GM19240 (cell line): ENCODE measurements around the gene TRIM2.

Experiments
- DNase-seq: peaks from one replicate; pipeline ENCODE4 v3.0.0; 2011; ENCODE audit warnings: low spot score; ENCODE audit not compliant: insufficient read length

Gene TRIM2

DNA sequence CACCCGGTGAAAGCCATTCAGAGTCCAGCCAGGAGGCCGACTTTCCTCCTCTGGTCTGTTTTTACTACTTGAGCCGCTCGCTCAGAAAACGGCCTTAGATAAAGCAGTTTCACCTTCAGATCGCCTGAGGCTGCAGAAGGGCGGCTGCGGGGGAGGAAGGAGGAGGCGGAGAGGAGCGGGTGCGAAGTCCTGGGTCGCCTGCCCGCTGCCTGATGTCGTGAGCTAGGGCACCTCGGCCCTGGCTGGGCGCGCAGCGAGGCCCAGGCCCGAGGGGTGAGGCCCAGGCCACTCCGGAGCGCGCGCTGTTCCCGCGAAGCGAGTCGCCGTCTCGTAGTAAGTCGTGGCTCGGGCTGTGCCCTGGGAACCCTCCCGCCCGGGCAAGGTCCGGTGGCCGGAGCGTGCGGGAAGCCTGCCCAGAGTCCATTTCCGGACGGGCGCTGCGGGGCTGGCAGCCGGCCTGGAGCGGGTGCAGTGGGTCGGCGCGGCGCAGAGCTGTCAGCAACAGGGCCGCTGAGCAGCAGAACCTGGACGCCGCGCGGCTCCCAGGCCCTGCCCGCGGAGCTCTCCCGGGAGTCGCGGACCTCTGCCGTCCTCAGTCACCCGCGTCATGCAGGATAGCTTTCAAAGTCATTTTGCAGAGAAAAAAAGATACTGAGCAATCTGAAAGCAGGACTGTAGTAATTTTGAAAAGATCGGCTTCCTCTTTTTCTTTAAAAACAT lies 18.6 kb downstream of the TRIM2 start:
- peak; percentile 15 for DNase-seq

DNA sequence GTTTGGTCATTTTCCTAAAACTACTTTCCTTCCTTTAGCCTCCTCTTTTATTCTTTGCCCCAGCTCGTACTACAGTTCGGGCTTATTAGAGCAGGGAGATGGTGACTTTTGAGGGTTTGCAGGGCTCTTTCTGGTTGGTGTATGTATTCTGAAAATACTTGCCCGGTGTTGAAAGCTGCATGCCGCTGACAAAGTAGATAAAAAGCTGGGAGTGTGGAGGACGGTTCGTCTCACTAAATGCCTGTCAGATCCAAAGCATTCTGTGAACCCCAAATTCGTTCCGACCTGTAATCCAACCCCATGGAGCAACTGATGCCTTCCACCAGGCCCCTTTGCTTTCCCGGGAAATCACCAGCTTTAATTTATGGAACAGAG lies 19.2 kb downstream of the TRIM2 start:
- no peak for DNase-seq

DNA sequence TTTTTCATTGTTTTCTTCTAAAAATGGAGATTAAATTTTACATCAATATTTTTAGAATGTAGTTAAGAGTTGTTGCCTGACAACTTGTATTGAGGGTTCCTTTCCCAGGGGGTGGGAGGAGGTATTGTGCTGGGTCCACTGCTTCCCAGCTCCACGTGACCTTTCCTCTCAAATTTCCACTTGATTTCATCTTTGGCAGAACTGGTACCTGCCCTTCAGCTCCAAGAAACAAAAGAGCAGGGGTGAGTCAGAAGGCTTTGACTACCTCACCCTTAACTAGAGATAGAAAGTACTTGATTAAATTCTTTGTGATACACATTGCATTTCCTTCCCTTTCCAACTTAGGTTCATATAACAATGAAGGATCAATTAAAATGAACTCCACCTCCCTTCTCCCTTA lies 19.7 kb downstream of the TRIM2 start:
- no peak for DNase-seq

DNA sequence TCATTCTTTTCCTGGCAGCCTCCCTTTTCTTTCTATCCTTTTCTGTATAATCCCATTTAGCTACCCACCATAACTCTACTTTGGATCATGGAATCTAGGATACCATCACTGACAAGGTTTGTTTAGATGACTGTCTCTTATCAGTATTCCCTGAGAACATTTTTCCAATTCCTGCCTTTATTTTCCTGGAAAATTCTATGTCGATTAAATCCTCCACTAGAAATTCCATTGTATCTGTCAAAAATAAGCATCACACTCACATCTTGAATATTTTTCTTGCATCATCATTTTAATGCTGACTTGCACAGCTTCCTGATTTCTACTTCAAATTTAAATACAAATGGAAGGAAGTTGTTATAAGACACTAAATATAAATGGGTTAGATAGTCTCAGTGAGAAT lies 20.2 kb downstream of the TRIM2 start:
- DNase-seq, result no peak

DNA sequence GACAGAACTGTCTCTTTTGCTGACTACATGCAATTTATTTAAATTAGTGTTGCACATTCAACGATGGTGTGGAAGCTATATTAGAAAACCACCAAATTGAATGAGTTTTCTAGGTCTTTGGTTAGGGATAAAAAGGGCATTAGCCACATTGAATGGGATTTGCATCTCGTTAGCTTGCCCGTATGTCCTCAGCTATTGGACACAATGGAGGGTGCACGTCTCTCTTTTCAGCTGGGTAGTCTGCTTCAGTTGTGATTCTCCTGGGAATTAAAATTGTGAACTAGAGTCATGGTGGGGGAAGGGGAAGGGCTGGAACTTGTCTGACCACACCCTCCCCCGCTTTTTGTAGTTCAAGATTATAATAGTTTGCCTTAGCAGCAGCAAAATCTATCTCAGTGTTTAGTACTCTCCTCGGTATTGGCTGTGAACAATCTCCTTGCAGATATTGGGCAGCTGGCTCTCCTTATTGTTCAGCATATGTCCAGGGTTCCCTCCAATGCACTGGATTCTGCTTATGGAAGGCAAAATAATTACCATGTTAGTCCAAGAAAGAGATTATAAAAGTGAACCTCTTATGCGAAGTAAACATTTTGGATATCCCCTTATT lies 23.3 kb downstream of the TRIM2 start:
- no peak for DNase-seq

DNA sequence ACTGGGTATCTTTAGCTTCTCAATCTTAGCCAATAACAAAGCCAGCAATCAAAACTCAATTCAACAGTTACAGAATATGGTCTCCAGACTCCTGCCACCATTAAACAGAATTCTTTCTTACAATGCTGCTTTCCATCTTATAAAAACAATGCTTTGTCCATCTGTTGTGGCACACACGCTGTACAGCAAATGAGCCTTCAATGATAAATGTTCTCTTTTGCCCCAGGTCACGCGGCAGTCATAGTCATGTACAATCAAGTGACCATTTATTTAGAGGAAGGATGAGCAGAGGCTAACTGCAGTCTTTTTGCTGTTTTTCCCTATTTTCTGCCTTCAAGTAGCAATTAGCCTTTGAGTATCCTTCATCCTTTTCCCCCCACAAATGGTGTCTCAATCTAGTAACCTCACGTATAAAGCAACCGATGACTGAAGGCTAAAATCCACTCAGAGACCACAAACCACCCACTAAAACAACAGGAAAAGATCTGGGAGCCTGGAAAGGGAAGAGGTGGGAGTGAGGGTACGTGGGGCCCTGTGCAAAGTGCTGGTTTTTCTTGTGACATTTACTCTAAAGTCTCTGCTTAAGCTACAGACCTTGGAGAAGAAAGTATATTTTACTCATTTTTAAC lies 24.4 kb downstream of the TRIM2 start:
- no peak for DNase-seq

DNA sequence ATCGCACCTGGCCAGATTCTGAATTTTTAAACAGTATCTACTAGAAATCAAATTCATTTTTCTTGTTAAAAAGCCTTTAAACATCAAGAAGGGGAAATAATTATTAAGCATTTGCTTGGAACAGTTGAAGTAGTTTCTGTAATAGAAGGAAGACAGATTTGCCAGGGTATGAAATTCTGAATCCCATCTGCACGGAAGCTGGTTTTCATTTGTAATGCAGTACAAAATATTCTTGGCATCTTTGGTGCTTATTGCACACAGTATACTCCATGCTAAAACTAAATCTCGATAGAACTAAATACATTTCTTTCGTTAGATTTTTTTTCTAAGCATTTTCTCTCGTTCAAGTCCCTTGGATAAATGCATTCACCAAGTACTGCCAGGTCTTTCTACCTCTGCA lies 25.3 kb downstream of the TRIM2 start:
- DNase-seq, result no peak

DNA sequence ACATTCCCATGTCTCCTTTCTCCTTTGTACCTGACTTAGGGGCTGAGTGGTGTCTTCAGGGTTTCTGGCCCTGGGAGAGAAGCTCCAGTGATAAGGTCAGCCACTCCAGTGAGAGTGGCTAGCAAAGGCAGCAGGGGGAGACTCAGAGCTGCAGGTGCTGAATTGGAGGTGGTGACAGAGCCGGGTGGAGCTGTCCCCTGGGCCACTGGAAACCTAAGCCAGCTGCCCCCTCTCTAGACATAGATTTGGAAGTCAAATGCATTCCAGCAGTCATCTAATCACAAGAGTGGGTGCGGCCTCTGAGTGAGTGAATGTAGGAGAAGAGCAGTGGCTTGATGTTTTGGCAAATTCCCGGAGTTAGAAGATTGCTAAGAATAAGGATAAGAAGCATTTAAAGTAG lies 28.5 kb downstream of the TRIM2 start:
- no peak for DNase-seq

DNA sequence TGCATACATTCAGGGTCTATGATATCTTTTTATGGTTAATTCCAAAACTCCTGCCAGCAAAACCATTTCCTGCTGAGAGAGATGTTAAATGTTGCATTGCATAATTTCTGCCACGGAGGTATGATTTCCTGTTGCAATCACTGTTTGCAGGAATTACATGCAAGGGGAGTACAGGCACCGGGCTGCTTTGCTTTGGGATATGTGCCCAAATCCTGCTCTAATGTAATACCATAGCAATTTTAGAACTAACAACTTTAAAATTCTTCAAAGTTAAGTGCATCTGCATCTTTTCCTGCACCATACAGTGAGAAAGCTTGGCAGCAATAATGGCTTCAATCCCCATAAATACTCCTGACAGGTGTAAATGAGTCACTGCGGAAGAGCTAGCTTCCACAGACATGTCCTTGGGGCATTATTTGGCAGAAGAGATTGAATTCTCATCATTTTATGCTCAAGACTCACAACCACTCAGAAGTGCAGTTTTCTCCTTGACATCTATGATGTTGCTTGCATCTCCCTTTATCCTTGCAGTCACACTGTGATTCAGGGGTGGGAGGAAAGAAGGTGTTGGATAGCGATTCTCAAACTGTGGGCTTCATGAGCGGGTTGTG lies 29.6 kb downstream of the TRIM2 start:
- no peak for DNase-seq

DNA sequence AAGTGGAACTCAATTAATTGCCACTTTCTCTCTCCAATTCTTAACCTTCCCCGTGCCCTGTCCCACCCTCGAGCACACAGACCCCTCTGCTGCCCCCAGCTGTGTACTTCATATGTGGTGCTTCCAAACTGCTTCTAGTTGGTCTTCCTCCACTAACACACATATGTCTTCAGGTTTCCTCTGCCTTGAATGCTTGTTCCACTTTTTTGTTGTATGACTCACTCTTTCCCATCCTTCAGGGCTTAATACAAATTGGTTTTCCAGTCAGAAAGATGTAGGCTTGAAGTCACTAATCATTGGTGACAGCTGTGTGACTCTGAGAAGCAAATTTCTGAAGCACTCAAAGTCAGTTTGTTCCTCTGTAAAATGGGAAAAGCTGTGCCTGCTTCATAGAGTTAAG lies 30.6 kb downstream of the TRIM2 start:
- no peak for DNase-seq

DNA sequence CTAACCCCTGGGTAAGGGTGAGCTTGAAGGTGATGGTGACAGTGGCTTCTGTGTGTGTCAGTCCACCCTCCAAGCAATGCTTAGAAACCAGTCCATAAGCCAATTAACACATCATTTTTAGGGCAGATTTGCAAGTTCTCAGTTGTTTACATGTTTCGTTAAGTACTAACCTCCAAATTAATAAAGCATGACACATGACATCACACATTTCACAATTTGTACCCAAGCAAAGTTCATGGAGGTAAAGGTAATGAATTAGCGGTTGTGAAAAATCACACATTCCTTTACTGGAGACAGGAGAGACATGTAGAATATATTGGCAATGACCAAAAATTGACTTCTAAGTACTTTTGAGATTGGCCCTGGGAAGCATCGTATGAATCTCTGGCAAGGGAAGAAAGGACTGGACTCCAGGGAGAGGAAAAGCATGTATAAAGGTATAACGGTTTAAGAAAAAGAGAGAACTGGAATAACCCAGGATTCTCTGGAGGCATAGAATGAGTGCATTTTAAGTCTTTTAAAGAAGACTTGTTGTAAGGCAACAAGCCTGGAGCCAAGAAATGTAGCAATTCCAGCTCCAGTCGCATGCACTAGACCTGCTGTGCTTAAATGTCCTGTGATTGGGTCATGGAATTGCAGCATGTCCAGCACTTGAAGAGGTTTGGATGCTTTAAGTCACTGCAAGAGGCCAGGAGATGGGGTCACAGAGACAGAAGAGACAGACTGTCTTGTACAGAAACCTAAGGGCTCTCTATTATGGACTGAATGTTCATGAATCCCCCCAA lies 34.1 kb downstream of the TRIM2 start:
- no peak for DNase-seq

DNA sequence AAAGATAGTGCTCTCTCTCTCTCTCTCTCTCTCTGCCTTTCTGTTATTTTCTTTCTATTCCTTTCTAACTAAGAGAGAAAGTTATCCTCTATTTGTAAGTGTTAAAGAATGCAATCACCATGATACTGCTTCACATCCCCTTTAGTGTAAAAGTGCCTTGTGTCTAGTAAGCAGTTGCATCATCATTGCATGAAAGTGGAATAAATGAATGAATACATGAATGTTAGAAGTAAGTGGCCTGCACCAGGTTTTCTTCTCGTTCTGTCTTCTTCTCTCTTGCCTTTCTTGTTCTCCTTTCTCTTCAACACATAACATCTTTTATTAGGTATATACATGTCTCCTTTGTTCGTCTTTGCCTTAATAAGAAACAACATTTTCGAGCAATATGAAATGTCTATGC lies 35.2 kb downstream of the TRIM2 start:
- no peak for DNase-seq

DNA sequence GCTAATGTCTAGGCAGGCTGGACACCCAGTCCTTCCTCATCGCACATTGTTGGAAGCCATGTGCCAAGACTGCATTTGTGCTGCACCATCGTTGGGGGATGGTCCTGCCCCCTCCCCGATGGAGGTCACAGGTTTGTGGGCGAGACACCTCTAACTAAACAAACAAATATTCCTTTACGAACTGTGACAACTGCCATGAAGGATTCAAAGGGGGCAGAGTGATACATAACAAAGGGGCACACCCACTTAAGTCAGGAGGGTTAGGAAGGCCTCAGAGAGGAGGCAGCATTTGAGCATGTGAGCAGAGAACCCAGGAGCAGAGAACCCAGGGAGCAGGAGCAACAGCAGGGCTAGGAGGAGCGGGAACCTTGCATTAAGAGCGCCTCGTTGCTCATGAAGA lies 37.1 kb downstream of the TRIM2 start:
- no peak for DNase-seq

DNA sequence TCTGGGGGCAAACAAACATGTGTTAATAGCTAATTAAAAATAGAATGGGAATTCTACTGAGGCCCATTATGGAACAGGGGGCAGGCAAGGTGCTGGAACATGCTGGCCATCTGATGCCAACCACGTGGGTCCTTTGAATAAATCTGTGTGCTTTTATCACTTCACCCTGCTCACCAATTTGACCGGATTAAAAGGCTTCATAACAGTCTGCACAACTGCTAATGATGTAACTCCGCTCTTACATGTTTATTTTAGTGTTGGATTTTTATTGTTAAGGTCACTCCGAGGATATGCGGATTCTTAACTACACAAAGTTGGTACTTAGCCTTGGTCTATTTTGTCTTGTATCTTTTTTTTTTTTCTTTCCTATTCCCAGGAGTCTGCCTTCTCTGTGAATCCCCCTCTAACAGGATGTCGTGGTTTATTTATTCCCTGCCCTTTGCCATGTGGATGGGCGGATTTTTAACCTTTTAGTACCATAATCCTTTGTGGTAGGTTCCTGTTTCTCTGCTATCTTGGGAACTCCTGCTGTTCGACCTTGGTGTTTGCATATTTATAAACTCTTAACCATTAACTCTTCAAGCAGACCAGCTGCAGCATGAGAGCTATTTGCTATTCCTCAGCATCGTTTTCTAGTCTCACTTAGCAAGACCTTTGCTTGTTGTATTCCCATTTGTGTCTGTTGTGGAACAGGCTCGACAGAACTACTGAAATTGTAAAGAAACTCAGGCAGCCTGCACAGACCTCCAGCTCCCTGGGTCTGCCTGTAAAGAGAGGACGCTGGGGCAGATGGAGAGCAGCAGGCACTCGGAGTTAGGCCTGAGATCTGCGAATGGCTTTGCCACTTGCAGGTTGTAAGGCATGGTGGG lies 38.0 kb downstream of the TRIM2 start:
- no peak for DNase-seq

DNA sequence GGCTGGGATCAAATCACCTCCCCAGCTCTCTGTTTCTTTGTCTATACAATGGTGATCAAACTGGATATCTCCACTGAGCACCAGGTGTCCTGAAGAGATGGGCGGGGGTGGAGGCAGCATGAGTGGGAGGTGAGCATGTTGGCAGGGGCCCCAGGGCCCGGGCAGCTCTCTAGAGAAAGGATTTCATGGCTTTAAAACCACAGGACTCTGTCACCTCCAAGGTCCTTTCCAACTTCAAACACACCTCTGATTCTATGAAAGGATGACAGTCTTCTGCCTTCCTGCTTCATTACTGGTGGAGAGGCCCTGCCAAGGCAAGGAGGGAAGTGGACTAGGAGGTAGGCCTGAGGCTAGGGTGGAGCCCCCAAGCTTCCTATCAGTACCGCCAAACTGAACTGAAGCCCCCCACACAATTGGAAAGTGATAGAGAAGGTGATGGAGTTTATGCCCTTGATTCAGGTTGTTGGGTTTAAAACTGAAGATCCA lies 38.6 kb downstream of the TRIM2 start:
- no peak for DNase-seq

DNA sequence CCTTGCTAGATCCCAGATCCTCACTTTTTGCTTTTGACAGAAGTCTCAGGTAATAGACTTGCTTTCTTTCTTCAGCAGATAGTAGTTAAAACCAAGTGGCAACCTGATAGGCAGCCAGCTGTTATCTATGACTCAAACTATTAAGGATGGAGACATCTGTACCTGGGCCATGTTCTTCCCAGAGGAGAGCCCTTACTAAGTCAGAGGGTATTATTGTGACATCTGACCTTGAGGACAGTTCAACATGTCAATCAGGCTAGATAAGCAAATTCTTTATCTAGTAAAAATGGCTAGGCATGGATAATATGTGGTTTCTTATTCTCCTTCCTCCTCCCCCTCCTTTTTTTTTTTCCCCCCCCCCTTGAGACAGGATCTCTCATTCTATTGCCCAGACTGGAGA lies 39.2 kb downstream of the TRIM2 start:
- DNase-seq, result no peak

DNA sequence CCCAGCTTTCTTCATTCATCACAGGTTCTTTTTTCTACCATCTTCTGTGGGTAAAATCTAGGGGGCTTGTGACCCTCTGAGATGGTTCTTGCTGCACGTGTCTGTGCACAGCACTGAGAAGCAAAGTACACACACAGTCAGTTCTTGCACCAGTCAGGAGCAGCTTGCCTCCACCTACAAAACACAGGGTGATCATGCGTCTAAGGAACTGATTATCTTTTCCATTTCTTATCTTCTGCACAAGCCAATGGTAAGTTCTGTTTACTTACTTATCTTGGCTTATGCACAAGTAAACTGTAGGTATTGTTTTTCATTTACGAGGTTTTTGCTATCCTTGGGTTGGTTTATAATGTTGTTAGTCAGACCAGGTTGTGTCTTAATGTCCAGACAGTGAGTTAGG lies 40.7 kb downstream of the TRIM2 start:
- no peak for DNase-seq

DNA sequence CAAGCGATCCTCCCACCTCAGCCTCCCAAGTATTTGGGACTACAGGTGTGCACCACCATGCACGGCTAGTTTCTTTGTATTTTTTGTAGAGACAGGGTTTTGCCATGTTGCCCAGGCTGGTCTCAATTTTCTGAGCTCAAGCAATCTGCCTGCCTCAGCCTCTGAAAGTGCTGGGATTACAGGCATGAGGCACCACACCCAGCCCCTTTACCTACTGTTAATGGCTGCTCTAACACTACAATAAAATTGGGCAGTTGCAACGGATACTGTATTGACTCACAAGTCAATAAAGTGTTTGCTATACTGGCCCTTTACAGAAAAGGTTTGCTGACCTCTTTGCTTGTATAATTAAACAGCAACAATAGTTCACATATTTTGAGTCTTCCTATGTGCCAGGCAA lies 41.5 kb downstream of the TRIM2 start:
- no peak for DNase-seq

DNA sequence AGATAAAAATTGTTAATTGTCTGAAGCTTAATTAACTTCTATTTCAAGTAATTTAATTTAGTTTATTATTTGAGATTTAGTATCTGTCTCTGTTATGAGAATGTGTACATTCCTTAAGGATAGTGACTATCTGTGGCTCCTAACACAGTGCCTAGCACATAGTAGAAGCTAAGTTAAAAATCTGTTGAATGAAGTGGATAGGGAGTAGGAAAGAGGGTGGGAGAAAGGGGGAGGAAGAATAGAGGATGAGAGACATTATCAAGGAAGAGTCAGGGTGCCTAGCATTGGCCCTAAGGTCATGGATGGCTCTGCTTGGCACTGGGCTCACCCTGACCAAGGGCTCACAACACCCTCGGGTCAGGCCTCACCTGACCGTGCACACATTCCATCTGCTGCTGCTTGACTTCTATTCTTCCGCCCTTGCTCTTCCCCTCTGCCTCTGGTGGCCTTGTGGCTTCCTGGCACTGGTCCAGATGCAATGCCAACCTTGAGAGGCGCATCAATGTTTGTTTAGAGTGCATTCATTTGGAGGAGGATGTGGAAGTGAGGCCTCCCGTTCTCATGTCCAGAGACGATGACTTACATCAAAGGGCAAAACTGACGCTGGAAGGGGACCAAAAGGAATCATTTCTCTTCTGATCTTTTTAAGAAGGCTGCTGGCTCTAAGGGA lies 42.3 kb downstream of the TRIM2 start:
- DNase-seq, result no peak

DNA sequence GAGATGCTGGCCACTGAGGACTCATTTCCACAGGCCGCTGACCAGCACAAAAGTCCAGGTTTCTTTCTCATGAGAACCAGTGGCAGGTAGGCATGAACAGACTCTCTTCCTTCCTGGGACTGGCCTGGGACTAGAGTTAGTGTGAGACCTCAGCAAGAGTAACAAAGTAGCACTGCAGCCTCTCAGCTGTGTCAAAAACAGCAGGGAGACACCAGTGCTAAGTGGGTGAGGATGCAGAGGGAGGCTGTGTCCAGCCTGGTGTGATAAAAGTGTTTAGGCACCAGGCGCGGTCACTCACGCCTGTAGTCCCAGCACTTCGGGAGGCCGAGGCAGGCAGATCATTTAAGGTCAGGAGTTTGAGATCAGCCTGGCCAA lies 42.9 kb downstream of the TRIM2 start:
- DNase-seq, result no peak
